Osteoblast (primary cell): ENCODE data around the gene LYPD8. TPM values are rescaled to one million over a fixed set of nuclear protein-coding genes. Genes with fewer than 3 reads are reported as not detected.

Experiments used
- DNase-seq: peaks from one replicate; pipeline ENCODE4 v3.0.0; 2011; ENCODE audit warnings: low spot score, mixed read lengths; ENCODE audit not compliant: insufficient read length; ENCODE audit errors: missing footprints
- H2AFZ ChIP-seq: 2 replicates; pipeline ENCODE4 v1.6.0; 2011; ENCODE audit warnings: mild to moderate bottlenecking, low read length
- H3K27ac ChIP-seq: 2 replicates; pipeline ENCODE4 v1.5.1; 2011; ENCODE audit warnings: mild to moderate bottlenecking, low read depth, low read length, moderate library complexity
- H3K27me3 ChIP-seq: 2 replicates; pipeline ENCODE4 v1.6.0; 2012; ENCODE audit warnings: mild to moderate bottlenecking, control low read depth, inconsistent platforms, low read length, moderate library complexity; ENCODE audit not compliant: insufficient read depth
- H3K36me3 ChIP-seq: 2 replicates; pipeline ENCODE4 v1.5.1; 2011; ENCODE audit warnings: mild to moderate bottlenecking, low read length, control low read depth, moderate library complexity; ENCODE audit not compliant: insufficient read depth
- H3K4me1 ChIP-seq: 2 replicates; pipeline ENCODE4 v1.5.1; 2011; ENCODE audit warnings: mild to moderate bottlenecking, low read length, control low read depth, moderate library complexity; ENCODE audit not compliant: insufficient read depth
- H3K4me2 ChIP-seq: 2 replicates; pipeline ENCODE4 v1.6.0; 2011; ENCODE audit warnings: mild to moderate bottlenecking, low read length; ENCODE audit not compliant: insufficient read depth
- H3K4me3 ChIP-seq: fragments of 200-600 bp; sonication (generic); 3 replicates; pipeline ENCODE4 v1.5.1; 2012; ENCODE audit warnings: mild to moderate bottlenecking, low read length, inconsistent platforms; ENCODE audit not compliant: insufficient read depth
- H3K79me2 ChIP-seq: 2 replicates; pipeline ENCODE4 v1.6.0; 2012; ENCODE audit warnings: mild to moderate bottlenecking, low read length, control low read depth, inconsistent platforms; ENCODE audit not compliant: insufficient read depth
- H3K9me3 ChIP-seq: 2 replicates; pipeline ENCODE4 v1.5.1; 2011; ENCODE audit warnings: low read depth, low read length, control low read depth
- H4K20me1 ChIP-seq: 2 replicates; pipeline ENCODE4 v1.6.0; 2012; ENCODE audit warnings: mild to moderate bottlenecking, low read length, control low read depth; ENCODE audit not compliant: insufficient read depth
- CTCF ChIP-seq: IDR thresholded peaks from 2 replicates; pipeline ENCODE4 v1.5.1; 2011; ENCODE audit warnings: mild to moderate bottlenecking, low read depth, low read length, moderate library complexity; ENCODE audit errors: extremely low read depth
- total RNA-seq: library from RNA; depleted of rRNA; stranded (reverse); fragments of >200 nt; gene quantifications from 2 replicates; pipeline ENCODE4 v1.2.3, GENCODE V29; 2012

The LYPD8 gene
- total RNA-seq, 1 donor: not detected

DNA sequence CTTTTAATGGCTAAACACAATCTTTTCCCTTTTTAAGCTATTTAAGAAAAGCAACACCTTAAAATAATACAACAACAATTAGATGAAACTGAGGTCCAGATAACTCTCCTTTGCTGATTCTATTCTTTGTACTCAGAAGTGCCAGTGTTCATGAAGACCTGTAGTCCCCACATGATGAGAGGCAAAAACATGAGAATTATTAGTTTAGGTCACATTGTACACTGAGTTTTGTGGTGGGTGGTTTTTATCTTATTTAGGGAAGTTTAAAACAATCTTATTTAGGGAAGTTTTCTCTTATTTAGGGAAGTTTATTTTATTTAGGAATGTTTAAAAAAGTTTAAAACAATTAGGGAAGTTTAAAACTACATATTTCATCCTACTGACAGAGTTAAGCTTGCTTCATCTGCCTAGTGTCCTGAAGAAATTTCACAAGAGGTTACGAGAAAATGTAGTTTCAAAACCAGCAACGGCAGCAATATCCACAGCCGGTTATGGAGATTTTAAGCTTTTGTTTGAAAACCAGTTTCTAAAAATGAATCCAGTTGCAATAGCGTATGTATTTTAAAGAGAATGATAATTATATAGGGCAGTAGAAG, 45.2 kb downstream of the LYPD8 start:
- Histone ChIP-seq H3K36me3 (no peaks in the 10 kb centered on the region), H3K9me3 (no peaks in the 10 kb centered on the region), H4K20me1 (no peaks in the 10 kb centered on the region), H3K27ac (no peak overlapping the region), H3K4me2 (no peak overlapping the region), H3K27me3 (no peaks in the 10 kb centered on the region), H3K4me3 (no peak overlapping the region), H2AFZ (no peak overlapping the region), H3K79me2 (no peaks in the 10 kb centered on the region), H3K4me1 (no peaks in the 10 kb centered on the region)
- DNase-seq: no peak
- TF ChIP-seq CTCF: no peak

- H2AFZ ChIP-seq: no peak overlapping the region
- no peaks in the 10 kb centered on the region for H4K20me1 ChIP-seq
- no peak for TF ChIP-seq CTCF
- no peaks in the 10 kb centered on the region for H3K27me3 ChIP-seq
- no peak overlapping the region for H3K4me2 ChIP-seq
- no peaks in the 10 kb centered on the region for H3K9me3 ChIP-seq
- no peak for DNase-seq
- no peaks in the 10 kb centered on the region for H3K79me2 ChIP-seq
- H3K36me3 ChIP-seq: no peaks in the 10 kb centered on the region
- H3K27ac ChIP-seq: no peak overlapping the region
- H3K4me1 ChIP-seq: no peaks in the 10 kb centered on the region
- H3K4me3 ChIP-seq: no peak overlapping the region
These were observed 51.0 kb downstream of the LYPD8 start for GRCh38 chr1:248704606-248705005.

- no peaks in the 10 kb centered on the region for H3K4me1 ChIP-seq
- no peak overlapping the region for H2AFZ ChIP-seq
- no peaks in the 10 kb centered on the region for H3K79me2 ChIP-seq
- H3K27ac ChIP-seq: no peak overlapping the region
- no peak for DNase-seq
- H3K36me3 ChIP-seq: no peaks in the 10 kb centered on the region
- H3K9me3 ChIP-seq: no peaks in the 10 kb centered on the region
- no peak for TF ChIP-seq CTCF
- H4K20me1 ChIP-seq: no peaks in the 10 kb centered on the region
- no peak overlapping the region for H3K4me3 ChIP-seq
- H3K4me2 ChIP-seq: no peak overlapping the region
- no peaks in the 10 kb centered on the region for H3K27me3 ChIP-seq
These were observed 51.9 kb downstream of the LYPD8 start for GRCh38 chr1:248703674-248704073.

GRCh38 chr1:248702714-248703113, 52.8 kb downstream of the LYPD8 start, which contains the start of gene OR14I1:
TSS of gene OR14I1 (minus strand) at chr1:248702766.
- Histone ChIP-seq H3K36me3 (no peaks in the 10 kb centered on the region), H3K27me3 (no peaks in the 10 kb centered on the region), H4K20me1 (no peaks in the 10 kb centered on the region), H3K4me2 (no peak within 1 kb of the TSS), H3K79me2 (no peaks in the 10 kb centered on the region), H2AFZ (no peak within 1 kb of the TSS), H3K4me1 (no peaks in the 10 kb centered on the region), H3K4me3 (no peak within 1 kb of the TSS), H3K27ac (no peak within 1 kb of the TSS), H3K9me3 (no peaks in the 10 kb centered on the region)
- no peak for DNase-seq
- TF ChIP-seq CTCF: no peak
